Measurements from ENCODE around the gene CADM1. TPM values are rescaled to one million over a fixed set of nuclear protein-coding genes. Genes with fewer than 3 reads are reported as not detected.

The CADM1 gene
- total and polyA plus RNA-seq, 9 donors: 6.6 to 61.2 (median 17.2) TPM

DNA sequence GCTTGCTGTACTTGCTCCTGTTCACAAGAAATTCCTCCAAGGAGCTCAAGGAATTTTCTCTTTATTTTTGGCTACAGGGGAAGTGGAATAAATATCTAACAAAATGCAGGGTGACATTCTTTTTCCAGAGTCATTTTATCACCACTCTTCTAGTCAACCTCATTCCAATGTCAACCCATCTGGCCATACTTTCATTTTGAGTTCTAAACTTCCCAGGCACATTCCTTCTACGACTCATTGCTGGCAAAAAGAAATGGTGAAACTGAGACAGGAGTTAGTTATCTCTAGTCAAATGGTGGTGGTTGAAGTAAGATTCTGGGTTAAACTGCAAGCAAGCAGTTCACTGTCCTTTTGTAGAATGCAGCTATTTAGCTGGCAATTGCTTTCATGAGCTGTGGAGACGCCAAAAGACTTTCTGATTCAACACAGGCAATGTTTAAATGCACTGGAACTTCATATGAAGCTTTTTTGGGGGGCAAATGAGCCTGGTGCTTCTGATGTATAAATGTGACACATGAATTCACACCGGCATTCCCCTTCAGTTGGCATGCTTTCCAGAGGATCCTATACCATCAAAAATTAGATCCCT lies 304.6 kb downstream of the CADM1 start:
- no peak for DNase-seq
- H3K27ac ChIP-seq: no peak overlapping the region
- TF ChIP-seq, protein P1, sequence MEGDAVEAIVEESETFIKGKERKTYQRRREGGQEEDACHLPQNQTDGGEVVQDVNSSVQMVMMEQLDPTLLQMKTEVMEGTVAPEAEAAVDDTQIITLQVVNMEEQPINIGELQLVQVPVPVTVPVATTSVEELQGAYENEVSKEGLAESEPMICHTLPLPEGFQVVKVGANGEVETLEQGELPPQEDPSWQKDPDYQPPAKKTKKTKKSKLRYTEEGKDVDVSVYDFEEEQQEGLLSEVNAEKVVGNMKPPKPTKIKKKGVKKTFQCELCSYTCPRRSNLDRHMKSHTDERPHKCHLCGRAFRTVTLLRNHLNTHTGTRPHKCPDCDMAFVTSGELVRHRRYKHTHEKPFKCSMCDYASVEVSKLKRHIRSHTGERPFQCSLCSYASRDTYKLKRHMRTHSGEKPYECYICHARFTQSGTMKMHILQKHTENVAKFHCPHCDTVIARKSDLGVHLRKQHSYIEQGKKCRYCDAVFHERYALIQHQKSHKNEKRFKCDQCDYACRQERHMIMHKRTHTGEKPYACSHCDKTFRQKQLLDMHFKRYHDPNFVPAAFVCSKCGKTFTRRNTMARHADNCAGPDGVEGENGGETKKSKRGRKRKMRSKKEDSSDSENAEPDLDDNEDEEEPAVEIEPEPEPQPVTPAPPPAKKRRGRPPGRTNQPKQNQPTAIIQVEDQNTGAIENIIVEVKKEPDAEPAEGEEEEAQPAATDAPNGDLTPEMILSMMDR (IDR thresholded peaks at IDR 0.05): no peak
- TF ChIP-seq POLR2A (IDR thresholded peaks at IDR 0.05) (no peak), EP300 (IDR thresholded peaks at IDR 0.05) (no peak)
- H3K4me1 ChIP-seq (ENCODE audit: insufficient read depth): no peaks in the 10 kb centered on the region
- intact Hi-C loops (cut with DNase I): no loop called here
- H3K4me3 ChIP-seq: no peak overlapping the region
- H3K36me3 ChIP-seq: no peaks in the 10 kb centered on the region
- H3K27me3 ChIP-seq: no peaks in the 10 kb centered on the region
- H3K9me3 ChIP-seq: no peaks in the 10 kb centered on the region
- 79 to 88% (median 86%) methylated on average over 3 of the region's 3 CpGs for WGBS, 3 donors

DNA sequence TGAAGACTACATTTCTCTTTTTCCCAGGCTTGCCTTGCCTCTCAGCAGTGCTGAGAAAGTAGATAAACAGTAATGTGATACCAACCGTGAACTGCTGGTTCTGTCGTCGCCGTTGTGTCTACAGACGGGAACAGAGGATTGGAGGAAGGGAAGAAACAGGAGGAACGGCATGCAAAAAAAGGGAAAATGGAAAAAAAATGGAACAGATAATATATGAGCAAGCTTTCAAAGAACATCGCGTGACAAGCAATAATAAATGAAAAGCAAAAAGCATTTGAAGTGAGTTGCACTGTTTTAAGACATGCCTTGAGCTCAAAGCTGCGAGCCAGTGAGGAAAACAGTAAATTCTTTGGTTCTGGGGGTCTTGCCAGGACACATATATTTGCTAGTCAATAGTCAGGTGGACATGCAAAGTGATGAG lies 305.9 kb downstream of the CADM1 start:
- no peaks in the 10 kb centered on the region for H3K4me1 ChIP-seq (ENCODE audit: insufficient read depth)
- TF ChIP-seq EP300 (IDR thresholded peaks at IDR 0.05) (no peak), POLR2A (IDR thresholded peaks at IDR 0.05) (no peak)
- TF ChIP-seq, protein P1 (IDR thresholded peaks at IDR 0.05): no peak
- no peak overlapping the region for H3K27ac ChIP-seq
- no peaks in the 10 kb centered on the region for H3K36me3 ChIP-seq
- no peak overlapping the region for H3K4me3 ChIP-seq
- H3K27me3 ChIP-seq: no peaks in the 10 kb centered on the region
- WGBS, 3 donors: 81 to 82% (median 81%) methylated on average over 9 of the region's 9 CpGs
- intact Hi-C loops (cut with DNase I): no loop called here
- no peak for DNase-seq
- H3K9me3 ChIP-seq: no peaks in the 10 kb centered on the region

DNA sequence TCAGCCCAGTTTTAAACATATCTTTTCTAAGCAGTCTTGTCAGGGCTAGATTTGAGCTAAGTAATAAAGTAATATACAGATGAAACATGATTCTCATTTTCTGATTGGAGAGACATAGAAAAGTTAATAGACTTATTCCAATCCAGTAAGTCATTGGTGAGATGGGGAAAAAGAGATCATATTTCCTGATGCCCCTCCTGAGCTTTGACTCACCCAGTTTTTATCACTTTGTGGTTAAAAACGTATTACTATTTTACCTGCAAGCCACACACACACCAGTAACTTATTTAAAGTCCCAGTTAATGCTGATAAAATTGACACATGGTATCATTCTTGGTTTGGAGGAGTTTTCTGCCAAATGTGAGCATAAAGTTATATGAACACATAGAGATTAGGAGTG lies 306.8 kb downstream of the CADM1 start:
- intact Hi-C loops (cut with DNase I): loop anchor here in 1 of 4 donors (2.0 kb wide), 1 partner anchor 13 kb away; no protein-coding TSS in a partner anchor
- no peaks in the 10 kb centered on the region for H3K9me3 ChIP-seq

DNA sequence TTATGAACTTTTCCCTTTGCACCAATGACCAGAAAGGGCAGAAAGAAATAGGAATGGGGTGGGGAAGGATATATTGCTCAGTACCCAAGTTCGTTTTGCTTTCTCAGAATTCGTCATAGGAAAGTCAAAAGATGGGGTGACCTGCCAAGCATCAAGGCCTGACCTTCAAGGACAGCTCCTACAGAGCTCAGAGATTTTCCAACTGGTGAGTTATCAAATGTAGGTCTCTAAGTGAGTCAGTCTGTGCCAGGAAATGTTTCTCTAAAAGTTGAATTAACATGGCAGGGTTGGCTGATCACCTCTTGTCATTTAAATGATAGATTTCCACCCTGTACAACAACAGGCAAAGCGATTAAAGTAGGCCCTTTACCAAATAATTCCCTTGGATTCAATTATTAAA lies 307.2 kb downstream of the CADM1 start:
- no peak for DNase-seq
- H3K27me3 ChIP-seq: no peaks in the 10 kb centered on the region
- intact Hi-C loops (cut with DNase I): loop anchor here in 1 of 4 donors (2.0 kb wide), 1 partner anchor 14 kb away; no protein-coding TSS in a partner anchor
- H3K4me3 ChIP-seq: no peak overlapping the region
- TF ChIP-seq, protein P1 (IDR thresholded peaks at IDR 0.05): no peak
- TF ChIP-seq EP300 (IDR thresholded peaks at IDR 0.05) (no peak), POLR2A (IDR thresholded peaks at IDR 0.05) (no peak)
- no peak overlapping the region for H3K27ac ChIP-seq
- no peaks in the 10 kb centered on the region for H3K9me3 ChIP-seq
- 65 to 74% (median 70%) methylated on average over 3 of the region's 3 CpGs for WGBS, 3 donors
- H3K36me3 ChIP-seq: no peaks in the 10 kb centered on the region
- H3K4me1 ChIP-seq (ENCODE audit: insufficient read depth): no peaks in the 10 kb centered on the region

More for the DNA sequence above, 306.8 kb downstream of the CADM1 start:
- H3K36me3 ChIP-seq: no peaks in the 10 kb centered on the region
- H3K4me1 ChIP-seq (ENCODE audit: insufficient read depth): no peaks in the 10 kb centered on the region
- TF ChIP-seq EP300 (IDR thresholded peaks at IDR 0.05): no peak
- TF ChIP-seq, protein P1 (IDR thresholded peaks at IDR 0.05): no peak
- TF ChIP-seq POLR2A (IDR thresholded peaks at IDR 0.05): no peak
- no peak for DNase-seq
- H3K27ac ChIP-seq: no peak overlapping the region
- WGBS, 3 donors: 53 to 72% (median 62%) methylated on average over 1 of the region's 1 CpG
- no peak overlapping the region for H3K4me3 ChIP-seq
- no peaks in the 10 kb centered on the region for H3K27me3 ChIP-seq
